HAP-1 (cell line): ENCODE measurements around the gene EPS8.

ENCODE experiments used
- DNase-seq, 2 experiments: peaks; one replicate each; pipeline ENCODE4 v3.0.0-alpha.2; 2016 to 2020; ENCODE audit warnings: low spot score in 2 of 2
- H3K27me3 ChIP-seq: fragments of 250-450 bp; sonication (Bioruptor Pico); 2 replicates; pipeline ENCODE4 v1.5.1; 2020; ENCODE audit warnings: low read depth, mild to moderate bottlenecking, moderate library complexity
- H3K36me3 ChIP-seq: fragments of 250-450 bp; sonication (Bioruptor Pico); replicated peaks from 2 replicates; pipeline ENCODE4 v1.5.1; 2020; ENCODE audit warnings: mild to moderate bottlenecking
- H3K4me1 ChIP-seq: fragments of 250-450 bp; sonication (Bioruptor Pico); 2 replicates; pipeline ENCODE4 v1.5.1; 2020; ENCODE audit warnings: mild to moderate bottlenecking
- H3K4me3 ChIP-seq: fragments of 250-450 bp; sonication (Bioruptor Pico); 2 replicates; pipeline ENCODE4 v1.5.1; 2020; ENCODE audit warnings: mild to moderate bottlenecking, moderate library complexity
- H3K9me3 ChIP-seq: fragments of 250-450 bp; sonication (Bioruptor Pico); 2 replicates; pipeline ENCODE4 v1.5.1; 2020; ENCODE audit warnings: mild to moderate bottlenecking, moderate library complexity
- in situ Hi-C: fragments of 300-500 bp; cut with MboI; formaldehyde crosslinking; loops from 3 replicates; pipeline ENCODE4 v1.14.3; 2020; ENCODE audit warnings: low sequenced_read_pairs, inconsistent platforms, mixed read lengths

EPS8 gene

DNA sequence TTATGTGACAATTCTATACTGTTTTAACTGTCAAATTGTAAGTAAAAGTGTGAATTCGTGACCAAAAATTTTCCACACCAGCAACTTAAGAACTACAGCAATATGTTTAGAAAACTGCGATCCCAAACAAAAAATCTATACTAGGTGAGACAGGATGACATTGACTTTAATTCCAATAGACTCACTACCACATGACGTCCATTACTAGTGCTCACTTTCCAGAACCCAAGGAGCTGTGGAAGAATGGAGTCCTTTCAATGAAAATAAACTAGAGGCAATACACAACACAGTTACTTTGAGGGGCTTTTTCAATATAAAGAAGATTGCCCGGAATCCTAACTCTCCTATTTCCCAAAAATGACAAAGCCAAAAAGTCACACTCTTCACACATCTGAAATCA, 1.4 kb downstream of the EPS8 start:
- peak overlapping the region; percentile 71 for H3K4me3 ChIP-seq

DNA sequence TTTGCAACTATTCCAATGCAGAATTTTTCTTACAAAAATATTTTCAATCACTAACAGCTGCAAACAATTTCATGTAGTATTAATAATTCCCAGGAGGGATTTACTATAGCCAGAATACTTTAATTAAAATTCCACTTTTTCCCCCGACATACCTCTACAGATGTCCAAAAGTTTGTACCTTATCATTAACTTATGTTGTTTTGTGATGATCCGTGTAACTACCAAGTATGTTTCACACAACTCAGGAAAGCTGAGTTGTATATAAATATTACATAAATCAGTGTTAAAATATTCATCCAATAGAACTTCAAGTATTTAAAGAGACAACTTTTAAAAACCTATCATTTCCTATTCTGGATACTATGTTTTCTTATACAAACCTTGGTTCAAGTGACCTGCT, 2.4 kb downstream of the EPS8 start:
- no peak for DNase-seq
- H3K27me3 ChIP-seq, result no peaks in the 10 kb centered on the region

More for the DNA sequence above, 1.4 kb downstream of the EPS8 start:
- Histone ChIP-seq H3K4me1 (peaks cover 3% of the 10 kb centered on the region; the same call in 1 of the 2 replicates), H3K27me3 (no peaks in the 10 kb centered on the region), H3K9me3 (no peaks in the 10 kb centered on the region), H3K36me3 (no peaks in the 10 kb centered on the region)
- DNase-seq, result no peak
- in situ Hi-C loops, result no loop called here

DNA sequence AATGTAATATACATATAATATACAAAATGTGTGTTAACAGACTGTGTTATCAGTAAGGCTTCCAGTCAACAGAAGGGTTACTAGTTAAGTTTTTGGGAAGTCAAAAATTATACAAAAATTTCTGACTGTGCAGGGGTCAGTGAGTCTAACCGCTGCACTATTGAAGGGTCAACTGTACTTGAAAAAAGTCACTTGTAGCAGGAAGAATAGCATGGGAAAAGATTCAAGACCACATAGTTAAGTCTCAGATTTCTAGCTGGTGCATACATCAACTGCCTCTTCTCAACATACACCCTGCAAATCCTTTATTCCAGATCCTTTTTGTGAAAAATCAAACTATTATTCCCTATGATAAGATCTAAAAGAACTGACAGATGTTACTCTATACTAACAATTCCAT, 5.9 kb downstream of the EPS8 start:
- Histone ChIP-seq H3K9me3 (no peaks in the 10 kb centered on the region), H3K36me3 (no peaks in the 10 kb centered on the region), H3K4me3 (no peak overlapping the region), H3K27me3 (no peaks in the 10 kb centered on the region), H3K4me1 (0 out of 2 replicates have a peak, but pooled peaks cover 5% of the 10 kb centered on the region)
- no peak for DNase-seq
- in situ Hi-C loops, result no loop called here

More for the DNA sequence above, 2.4 kb downstream of the EPS8 start:
- Histone ChIP-seq H3K9me3 (no peaks in the 10 kb centered on the region), H3K36me3 (no peaks in the 10 kb centered on the region), H3K4me3 (no peak overlapping the region), H3K4me1 (peaks cover 3% of the 10 kb centered on the region; the same call in 1 of the 2 replicates)
- in situ Hi-C loops, result no loop called here

DNA sequence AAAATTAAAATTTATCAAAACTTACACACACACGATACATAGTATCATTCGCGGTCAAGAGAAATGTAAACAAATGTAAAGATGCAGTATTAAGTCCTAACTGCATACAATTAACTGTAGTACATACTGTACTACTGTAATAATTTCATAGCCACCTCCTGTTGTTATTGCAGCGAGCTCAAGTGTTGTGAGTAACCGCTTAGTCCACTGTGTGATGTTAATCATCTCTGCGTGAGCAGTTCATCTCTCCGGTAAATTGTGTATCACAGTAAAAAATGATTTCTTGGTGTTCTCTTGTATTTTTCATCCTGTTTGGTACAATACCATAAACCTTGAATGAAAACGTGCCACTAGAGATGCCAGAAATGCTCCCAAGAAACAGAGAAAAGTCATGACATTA, 6.5 kb downstream of the EPS8 start:
- no peaks in the 10 kb centered on the region for H3K36me3 ChIP-seq

DNA sequence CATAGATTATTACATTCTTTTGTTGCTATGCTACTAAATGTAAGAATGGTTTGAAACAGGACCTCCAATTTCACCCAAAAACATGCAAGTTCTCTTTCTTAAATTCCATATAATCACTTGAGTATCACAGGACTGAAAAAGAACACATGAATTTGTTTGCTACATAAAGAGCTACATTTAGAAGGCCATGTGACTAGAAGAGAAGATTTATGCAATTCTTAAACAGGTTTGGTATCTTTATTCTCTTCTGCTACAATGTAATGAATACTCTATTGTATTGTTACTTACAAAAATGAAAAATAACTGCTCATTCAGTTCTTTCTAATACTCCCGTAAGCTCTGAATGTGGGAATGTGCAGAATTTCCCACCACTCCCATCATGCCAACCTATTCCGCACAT, 9.3 kb downstream of the EPS8 start:
- Histone ChIP-seq H3K36me3 (no peaks in the 10 kb centered on the region), H3K27me3 (no peaks in the 10 kb centered on the region), H3K4me1 (peaks cover 10% of the 10 kb centered on the region), H3K9me3 (no peaks in the 10 kb centered on the region), H3K4me3 (no peak overlapping the region)
- DNase-seq, result no peak
- in situ Hi-C loops, result no loop called here

More for the DNA sequence above, 6.5 kb downstream of the EPS8 start:
- Histone ChIP-seq H3K27me3 (no peaks in the 10 kb centered on the region), H3K4me3 (no peak overlapping the region), H3K4me1 (0 out of 2 replicates have a peak, but pooled peaks cover 5% of the 10 kb centered on the region), H3K9me3 (no peaks in the 10 kb centered on the region)
- in situ Hi-C loops, result no loop called here
- DNase-seq, result no peak

DNA sequence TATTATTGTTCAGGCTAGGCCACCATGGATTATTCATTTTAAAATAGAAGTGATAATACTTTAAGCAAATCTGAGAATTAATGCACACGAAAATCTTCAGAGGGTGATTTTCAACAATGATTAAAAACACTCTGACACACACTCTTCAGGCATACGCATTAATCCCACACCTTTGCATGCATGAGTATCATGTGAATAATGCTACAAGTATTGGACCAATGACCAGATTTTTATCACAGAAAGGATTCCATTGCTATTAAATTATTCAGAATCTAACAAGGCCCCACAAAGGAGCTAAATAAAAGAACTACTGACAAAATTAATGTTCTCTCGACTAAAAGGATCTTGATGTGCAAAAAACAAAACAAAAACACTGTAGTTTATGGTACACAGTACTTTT, 11.1 kb downstream of the EPS8 start:
- in situ Hi-C loops, result no loop called here
- Histone ChIP-seq H3K4me1 (peaks cover 14% of the 10 kb centered on the region), H3K9me3 (no peaks in the 10 kb centered on the region), H3K36me3 (no peaks in the 10 kb centered on the region), H3K27me3 (no peaks in the 10 kb centered on the region), H3K4me3 (no peak overlapping the region)
- DNase-seq, result no peak

DNA sequence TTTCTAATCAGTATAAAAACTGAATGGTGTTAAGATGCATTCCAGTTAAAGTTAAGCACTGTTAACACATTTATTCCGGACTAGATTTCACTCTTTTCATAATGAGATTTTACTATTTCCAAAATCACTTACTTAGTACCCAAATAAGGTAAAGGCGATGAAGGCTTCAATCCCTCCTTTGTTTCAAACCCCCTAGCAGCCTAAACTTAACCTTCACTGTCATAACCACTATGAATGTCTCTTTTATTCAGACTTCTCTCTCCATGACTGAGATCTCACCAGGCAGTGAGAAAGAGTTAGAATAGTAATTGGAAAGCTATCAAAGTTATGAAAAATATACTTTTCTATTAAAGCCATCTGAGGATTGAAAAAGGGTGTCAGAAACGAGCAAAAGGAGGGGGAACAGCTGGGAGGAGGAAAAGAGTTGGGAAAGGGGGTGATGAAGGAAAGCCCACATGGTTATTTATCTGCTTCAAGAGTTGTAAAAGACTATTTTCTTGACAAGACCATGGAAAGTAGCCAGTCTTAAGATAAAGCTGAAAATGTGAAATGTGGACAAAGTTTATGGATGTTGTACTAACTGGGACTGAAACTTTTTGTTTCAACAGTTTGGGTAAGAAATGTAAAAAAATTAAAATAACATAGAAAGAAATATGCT, 11.7 kb downstream of the EPS8 start:
- Histone ChIP-seq H3K27me3 (no peaks in the 10 kb centered on the region), H3K4me1 (peaks cover 14% of the 10 kb centered on the region), H3K9me3 (no peaks in the 10 kb centered on the region), H3K4me3 (no peak overlapping the region), H3K36me3 (no peaks in the 10 kb centered on the region)
- no peak for DNase-seq
- in situ Hi-C loops, result no loop called here

DNA sequence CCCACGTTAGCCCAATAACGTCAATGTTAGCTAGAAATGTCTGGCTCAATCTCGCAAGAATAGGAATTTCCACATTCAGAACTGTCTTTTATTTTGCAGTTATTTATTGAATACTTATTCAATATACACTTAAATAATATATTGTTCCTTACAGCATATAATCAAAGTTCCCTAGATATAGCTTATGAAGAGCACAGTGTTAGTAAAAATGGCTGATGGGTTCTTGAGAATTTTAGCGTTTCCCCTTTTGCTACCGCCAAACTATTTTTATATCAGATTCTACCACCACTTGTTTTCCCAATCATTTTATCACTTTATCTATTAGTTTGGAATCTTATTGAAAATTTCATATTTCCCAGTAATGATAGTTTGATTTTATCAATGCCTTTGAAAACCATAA, 12.7 kb downstream of the EPS8 start:
- no peak for DNase-seq
- Histone ChIP-seq H3K9me3 (no peaks in the 10 kb centered on the region), H3K4me1 (peaks cover 17% of the 10 kb centered on the region), H3K4me3 (no peak overlapping the region), H3K27me3 (no peaks in the 10 kb centered on the region), H3K36me3 (no peaks in the 10 kb centered on the region)
- in situ Hi-C loops, result no loop called here

DNA sequence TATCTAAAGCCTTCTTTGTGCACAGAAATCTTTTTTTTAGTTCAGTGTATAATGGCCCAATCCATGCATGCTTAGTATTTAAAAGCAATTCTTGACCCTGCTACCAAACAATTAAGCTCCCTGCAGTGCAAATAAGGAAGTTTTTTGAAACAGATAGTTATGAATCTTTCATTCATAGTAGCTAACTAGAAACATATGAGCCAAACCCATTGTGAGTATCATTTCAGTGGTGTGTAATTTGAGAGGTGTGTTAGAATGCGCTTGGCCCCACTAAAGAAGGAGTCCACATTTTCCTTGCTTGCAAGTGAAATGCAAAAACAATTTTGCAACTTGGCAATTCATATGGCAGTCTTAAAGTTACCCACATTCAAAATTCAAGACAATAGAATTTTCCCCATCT, 14.4 kb downstream of the EPS8 start:
- peaks cover 14% of the 10 kb centered on the region for H3K4me1 ChIP-seq
- H3K4me3 ChIP-seq, result no peak overlapping the region
- no peaks in the 10 kb centered on the region for H3K27me3 ChIP-seq
- H3K36me3 ChIP-seq, result no peaks in the 10 kb centered on the region
- DNase-seq, result peak; percentile 29 to 43
- in situ Hi-C loops, result no loop called here
- H3K9me3 ChIP-seq, result no peaks in the 10 kb centered on the region

DNA sequence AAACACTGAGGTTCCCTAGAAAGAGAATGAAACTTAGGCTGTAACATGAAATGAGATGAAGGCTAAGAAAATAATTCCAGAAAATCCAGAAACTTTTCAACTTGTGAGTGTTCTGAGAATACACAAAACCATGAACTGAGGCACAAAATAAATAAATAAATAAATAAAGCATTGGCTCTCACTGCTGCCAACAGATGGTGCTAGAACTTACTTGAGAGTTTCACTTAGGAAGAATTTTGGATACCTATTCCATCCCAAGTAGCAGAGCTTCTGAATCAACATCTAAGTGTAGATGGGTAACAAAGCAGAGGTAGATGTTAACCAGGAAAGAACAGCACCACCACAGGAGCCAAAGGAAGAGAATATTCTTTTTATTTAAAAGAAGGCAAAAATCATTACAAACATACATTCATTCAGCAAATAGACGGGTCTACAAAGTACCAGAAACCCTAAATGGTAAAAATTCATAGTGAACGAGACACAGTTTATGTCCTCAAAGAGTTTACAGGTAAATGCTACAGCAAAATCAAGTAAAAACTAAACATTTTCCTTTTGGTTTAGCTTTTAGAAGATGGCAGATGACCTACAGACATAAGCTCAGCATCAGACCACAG, 16.7 kb downstream of the EPS8 start:
- no peaks in the 10 kb centered on the region for H3K36me3 ChIP-seq

DNA sequence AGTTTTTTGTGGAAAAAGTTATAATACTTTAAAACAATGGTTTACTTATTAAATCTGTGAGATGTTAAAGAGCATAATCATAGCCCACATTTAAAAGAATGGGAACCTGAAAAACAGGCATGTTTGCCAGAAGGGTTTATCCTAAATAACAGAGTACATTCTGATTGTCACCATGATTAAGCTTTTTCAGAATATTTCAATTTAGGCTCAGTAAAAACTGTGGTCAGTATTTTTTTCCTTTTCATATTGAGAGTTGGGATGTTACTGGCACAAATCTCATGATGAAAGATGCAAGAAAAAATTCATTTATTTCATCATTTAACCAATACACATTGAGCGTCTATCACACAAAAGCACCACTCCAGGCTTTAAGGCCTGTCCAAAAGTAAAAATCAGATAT, 18.6 kb downstream of the EPS8 start:
- no peak for DNase-seq
- in situ Hi-C loops, result no loop called here
- H3K4me1 ChIP-seq, result peaks cover 12% of the 10 kb centered on the region

More for the DNA sequence above, 16.7 kb downstream of the EPS8 start:
- H3K4me3 ChIP-seq, result no peak overlapping the region
- in situ Hi-C loops, result no loop called here
- H3K27me3 ChIP-seq, result no peaks in the 10 kb centered on the region
- peaks cover 12% of the 10 kb centered on the region for H3K4me1 ChIP-seq
- no peaks in the 10 kb centered on the region for H3K9me3 ChIP-seq
- peak in 1 of 2 experiments; percentile 50 for DNase-seq

DNA sequence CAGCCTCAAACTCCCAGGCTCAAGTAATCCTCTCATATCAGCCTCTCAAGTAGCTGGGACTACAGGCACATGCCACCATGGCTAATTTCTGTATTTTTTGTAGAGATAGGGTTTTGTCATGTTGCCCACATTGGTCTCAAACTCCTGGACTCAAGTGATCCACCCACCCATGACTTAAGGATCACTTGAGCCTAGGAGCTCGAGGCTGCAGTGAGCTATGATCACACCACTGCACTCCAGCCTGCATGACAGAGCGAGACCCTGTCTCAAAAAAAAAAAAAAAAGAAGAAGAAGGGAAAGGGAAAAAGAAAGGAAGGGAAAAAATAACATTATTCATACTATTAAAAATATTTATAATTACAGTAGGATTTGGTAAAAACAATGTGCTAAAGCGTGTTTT, 19.2 kb downstream of the EPS8 start:
- no peaks in the 10 kb centered on the region for H3K36me3 ChIP-seq
- in situ Hi-C loops, result no loop called here
- peaks cover 8% of the 10 kb centered on the region for H3K4me1 ChIP-seq
- no peak for DNase-seq
- H3K4me3 ChIP-seq, result no peak overlapping the region
- H3K27me3 ChIP-seq, result no peaks in the 10 kb centered on the region
- H3K9me3 ChIP-seq, result no peaks in the 10 kb centered on the region

More for the DNA sequence above, 18.6 kb downstream of the EPS8 start:
- Histone ChIP-seq H3K4me3 (no peak overlapping the region), H3K27me3 (no peaks in the 10 kb centered on the region), H3K9me3 (no peaks in the 10 kb centered on the region), H3K36me3 (no peaks in the 10 kb centered on the region)

DNA sequence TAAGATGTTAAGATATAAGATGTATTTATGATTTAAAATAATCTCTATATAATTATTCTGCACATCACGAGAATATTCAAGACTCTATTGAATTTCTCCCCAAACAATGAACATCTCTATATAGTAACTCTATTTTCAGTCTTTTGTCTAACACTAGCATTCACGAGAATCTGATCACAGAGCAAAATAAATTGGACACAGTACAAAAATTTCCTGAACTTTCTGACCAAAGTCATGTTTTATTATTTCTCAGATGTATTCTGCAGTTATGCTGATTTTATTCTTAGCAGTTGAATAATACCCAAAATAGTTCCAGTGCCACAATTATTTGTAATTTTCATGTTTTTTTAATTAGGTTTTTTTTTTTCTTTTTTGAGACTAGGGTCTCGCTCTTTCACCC, 19.6 kb downstream of the EPS8 start:
- no peak overlapping the region for H3K4me3 ChIP-seq
- no peaks in the 10 kb centered on the region for H3K36me3 ChIP-seq
- H3K9me3 ChIP-seq, result no peaks in the 10 kb centered on the region
- H3K4me1 ChIP-seq, result peaks cover 4% of the 10 kb centered on the region
- no peak for DNase-seq
- in situ Hi-C loops, result no loop called here
- no peaks in the 10 kb centered on the region for H3K27me3 ChIP-seq

DNA sequence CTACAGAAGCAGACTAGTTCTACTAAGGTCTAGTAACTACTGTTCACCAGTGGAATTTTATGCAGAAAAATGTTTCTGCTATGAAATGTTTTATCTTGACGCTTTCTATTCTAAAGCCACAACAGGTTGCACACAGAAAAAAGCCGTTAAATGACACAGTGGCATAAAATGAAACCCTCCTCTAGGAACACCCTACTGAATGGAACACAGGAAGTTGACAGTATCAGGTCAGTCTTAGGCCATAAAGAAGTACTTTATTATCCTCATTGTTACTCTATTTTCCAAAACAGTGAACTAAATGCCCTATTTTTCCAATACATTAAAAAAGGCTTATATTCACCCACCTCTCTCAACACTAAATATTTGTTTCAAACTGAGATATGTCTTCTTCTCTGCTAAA, 21.9 kb downstream of the EPS8 start:
- Histone ChIP-seq H3K4me1 (peaks cover 3% of the 10 kb centered on the region), H3K4me3 (no peak overlapping the region), H3K27me3 (no peaks in the 10 kb centered on the region), H3K9me3 (no peaks in the 10 kb centered on the region), H3K36me3 (no peaks in the 10 kb centered on the region)
- in situ Hi-C loops, result no loop called here
- DNase-seq, result no peak
